Endodermal cell (in vitro differentiated cells): ENCODE measurements around the gene UTP20. TPM values are rescaled to one million over a fixed set of nuclear protein-coding genes. Genes with fewer than 3 reads are reported as not detected.
A peak's percentile ranks its signal among the peaks of the same experiment; 100 is the strongest.
"Not testable (repeated sequence)": the region's sequence is repeated elsewhere in the genome, so short reads cannot be mapped to it uniquely, and the experiment has no call there.

Experiments
- DNase-seq: peaks from one replicate; pipeline ENCODE4 v3.0.0-alpha.2; 2017
- H3K27ac ChIP-seq: 2 replicates; pipeline ENCODE4 v1.5.1; 2013; ENCODE audit warnings: mild to moderate bottlenecking, low read depth, low read length, moderate library complexity
- H3K27me3 ChIP-seq: 2 replicates; pipeline ENCODE4 v1.6.1; 2013; ENCODE audit warnings: mild to moderate bottlenecking, low read length, moderate library complexity; ENCODE audit not compliant: insufficient read depth, control insufficient read depth, poor library complexity, severe bottlenecking
- H3K36me3 ChIP-seq: 2 replicates; pipeline ENCODE4 v1.7.0; 2013; ENCODE audit warnings: mild to moderate bottlenecking, low read length, moderate library complexity; ENCODE audit not compliant: control insufficient read depth, insufficient read depth
- H3K4me1 ChIP-seq: one replicate; pipeline ENCODE4 v1.7.0; 2013; ENCODE audit warnings: low read length; ENCODE audit not compliant: control insufficient read depth, insufficient read depth
- H3K4me3 ChIP-seq: 2 replicates; pipeline ENCODE4 v1.5.1; 2013; ENCODE audit warnings: mild to moderate bottlenecking, low read length, moderate library complexity
- H3K9ac ChIP-seq: 2 replicates; pipeline ENCODE4 v1.6.1; 2013; ENCODE audit warnings: mild to moderate bottlenecking, low read length, moderate library complexity; ENCODE audit not compliant: poor library complexity, severe bottlenecking; ENCODE audit errors: extremely low read depth
- H3K9me3 ChIP-seq: 2 replicates; pipeline ENCODE4 v1.6.1; 2013; ENCODE audit warnings: mild to moderate bottlenecking, low read length, moderate library complexity; ENCODE audit not compliant: control insufficient read depth
- H3K27ac Mint-ChIP-seq: 2 replicates; pipeline ENCODE4 v1.8.0; 2020; ENCODE audit warnings: mixed read lengths
- H3K27me3 Mint-ChIP-seq: 2 replicates; pipeline ENCODE4 v1.8.0; 2021; ENCODE audit warnings: mild to moderate bottlenecking, mixed read lengths; ENCODE audit not compliant: insufficient read depth
- H3K36me3 Mint-ChIP-seq: 2 replicates; pipeline ENCODE4 v1.8.0; 2020; ENCODE audit warnings: low read depth, mixed read lengths
- H3K4me1 Mint-ChIP-seq: 2 replicates; pipeline ENCODE4 v1.8.0; 2020; ENCODE audit warnings: mixed read lengths
- H3K4me3 Mint-ChIP-seq: 2 replicates; pipeline ENCODE4 v1.8.0; 2020; ENCODE audit warnings: mild to moderate bottlenecking, moderate library complexity, mixed read lengths
- H3K9me3 Mint-ChIP-seq: 2 replicates; pipeline ENCODE4 v1.8.0; 2020; ENCODE audit warnings: mild to moderate bottlenecking, mixed read lengths
- whole genome bisulfite sequencing, 2 experiments: methylation state at CpG; one replicate each; pipeline versions ENCODE4 v1.1.5 to v1.1.7; 2013; ENCODE audit warnings: missing lambda C conversion rate in 2 of 2, mixed read lengths in 1 of 2; ENCODE audit not compliant: insufficient coverage in 1 of 2, insufficient read length in 1 of 2; 5-methylcytosine and 5-hydroxymethylcytosine counted together
- total RNA-seq, 2 donors: library from RNA; stranded (reverse); fragmentation: NEBNext Ultra II Directional in 1 of 2; extraction: Animal tissue kit (Norgen Biotek cat#: 25700) in 1 of 2; gene quantifications; 2 replicates in 1 of 2; 3 replicates in 1 of 2; pipeline ENCODE4 v1.2.1, GENCODE V29; 2021
- TF ChIP-seq, protein P1 (sequence below): fragments of 200-600 bp; sonication (generic); conservative IDR thresholded peaks from 2 replicates; pipeline ENCODE4 v1.5.0; 2021; ENCODE audit warnings: antibody characterized with exemption, mild to moderate bottlenecking

The UTP20 gene
- total RNA-seq, 2 donors from 2014 or later, result 22.1 to 29.1 TPM

DNA sequence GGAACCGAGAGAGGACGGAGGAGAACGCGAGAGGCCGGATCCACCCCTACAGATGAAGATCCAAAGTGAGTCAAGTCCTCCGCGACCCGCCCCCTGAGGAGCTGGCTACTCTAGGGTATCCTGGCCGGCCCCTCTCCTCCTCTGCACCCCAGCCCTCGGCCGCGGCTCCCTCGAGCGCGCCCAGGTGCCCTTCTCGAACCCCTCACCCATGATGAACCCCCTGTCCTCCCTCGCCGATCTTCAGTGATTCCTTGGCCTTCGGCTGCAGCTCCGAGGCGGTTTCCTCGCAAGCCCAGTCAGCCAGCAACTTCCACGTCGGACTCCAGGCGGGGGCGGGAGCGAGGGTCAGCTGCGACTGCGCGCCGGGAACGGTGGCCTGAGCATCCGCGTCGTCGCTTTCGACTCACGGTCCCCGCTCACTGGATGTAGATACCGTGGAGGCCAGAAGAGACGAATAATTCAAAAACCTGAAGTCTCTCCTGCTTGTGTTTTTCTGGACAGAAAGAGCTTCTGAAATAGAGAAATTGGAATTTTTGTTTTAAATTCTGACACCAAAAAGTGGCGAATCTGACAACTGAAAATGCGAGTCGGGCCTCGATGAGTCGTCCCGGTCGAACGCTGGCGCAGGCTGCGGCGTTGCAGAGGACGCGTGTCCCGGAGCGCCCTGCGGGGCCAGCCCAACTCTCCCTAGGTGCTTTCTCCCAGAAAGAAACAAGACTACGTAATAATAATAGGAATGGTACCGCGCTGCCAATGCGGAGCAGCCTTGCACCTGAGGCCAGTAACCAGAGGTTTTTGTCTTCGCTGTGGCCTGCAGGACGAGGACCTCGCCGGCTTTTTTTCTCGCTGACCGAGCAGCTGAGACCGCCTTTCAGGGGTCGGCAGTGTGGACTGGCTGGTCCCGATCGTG, 127.8 kb downstream of the UTP20 start, which contains the start of gene ARL1:
TSS of gene ARL1 (minus strand) at position 337 of the 910 bp plus-strand sequence. CDS start at position 210, 127 bp downstream.
- H3K4me3 Mint-ChIP-seq, result peak within 1 kb of the TSS; percentile 96
- peak; percentile 95 for DNase-seq
- H3K27me3 Mint-ChIP-seq, result peaks cover 6% of the 10 kb centered on the region
- 0% methylated on average over 25 to 71 of the region's 71 CpGs for WGBS, 2 experiments
- Histone ChIP-seq H3K4me1 (peaks cover 4% of the 10 kb centered on the region), H3K27ac (peak within 1 kb of the TSS; percentile 95), H3K4me3 (peak within 1 kb of the TSS; percentile 92), H3K36me3 (peaks cover 8% of the 10 kb centered on the region), H3K9me3 (no peaks in the 10 kb centered on the region), H3K27me3 (peaks cover 10% of the 10 kb centered on the region), H3K9ac (peak within 1 kb of the TSS; percentile 87)
- peaks cover 8% of the 10 kb centered on the region for H3K36me3 Mint-ChIP-seq
- no peaks in the 10 kb centered on the region for H3K9me3 Mint-ChIP-seq
- TF ChIP-seq, protein P1, sequence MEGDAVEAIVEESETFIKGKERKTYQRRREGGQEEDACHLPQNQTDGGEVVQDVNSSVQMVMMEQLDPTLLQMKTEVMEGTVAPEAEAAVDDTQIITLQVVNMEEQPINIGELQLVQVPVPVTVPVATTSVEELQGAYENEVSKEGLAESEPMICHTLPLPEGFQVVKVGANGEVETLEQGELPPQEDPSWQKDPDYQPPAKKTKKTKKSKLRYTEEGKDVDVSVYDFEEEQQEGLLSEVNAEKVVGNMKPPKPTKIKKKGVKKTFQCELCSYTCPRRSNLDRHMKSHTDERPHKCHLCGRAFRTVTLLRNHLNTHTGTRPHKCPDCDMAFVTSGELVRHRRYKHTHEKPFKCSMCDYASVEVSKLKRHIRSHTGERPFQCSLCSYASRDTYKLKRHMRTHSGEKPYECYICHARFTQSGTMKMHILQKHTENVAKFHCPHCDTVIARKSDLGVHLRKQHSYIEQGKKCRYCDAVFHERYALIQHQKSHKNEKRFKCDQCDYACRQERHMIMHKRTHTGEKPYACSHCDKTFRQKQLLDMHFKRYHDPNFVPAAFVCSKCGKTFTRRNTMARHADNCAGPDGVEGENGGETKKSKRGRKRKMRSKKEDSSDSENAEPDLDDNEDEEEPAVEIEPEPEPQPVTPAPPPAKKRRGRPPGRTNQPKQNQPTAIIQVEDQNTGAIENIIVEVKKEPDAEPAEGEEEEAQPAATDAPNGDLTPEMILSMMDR, result no peak
- H3K27ac Mint-ChIP-seq, result peak within 1 kb of the TSS; percentile 97
- peaks cover 4% of the 10 kb centered on the region for H3K4me1 Mint-ChIP-seq

GRCh38 chr12:101410169-101410568, 130.3 kb downstream of the UTP20 start:
- WGBS, 2 experiments, result 89% methylated on average over 8 of the region's 8 CpGs
- not testable (repeated sequence) for H3K36me3 Mint-ChIP-seq, H3K9me3 ChIP-seq, H3K4me1 Mint-ChIP-seq, H3K9ac ChIP-seq, H3K27ac Mint-ChIP-seq, H3K9me3 Mint-ChIP-seq, DNase-seq, H3K4me1 ChIP-seq, H3K27ac ChIP-seq, H3K36me3 ChIP-seq, H3K4me3 ChIP-seq, H3K27me3 Mint-ChIP-seq, H3K4me3 Mint-ChIP-seq
- H3K27me3 ChIP-seq, result peaks cover 10% of the 10 kb centered on the region

- Mint-ChIP-seq H3K27me3 (peaks cover 8% of the 10 kb centered on the region), H3K27ac (no peak overlapping the region), H3K4me3 (no peak overlapping the region), H3K4me1 (no peaks in the 10 kb centered on the region), H3K9me3 (no peaks in the 10 kb centered on the region), H3K36me3 (no peaks in the 10 kb centered on the region)
- peaks cover 10% of the 10 kb centered on the region for H3K27me3 ChIP-seq
- peak; percentile 74 for DNase-seq
- H3K4me3 ChIP-seq, result no peak overlapping the region
- H3K27ac ChIP-seq, result no peak overlapping the region
- no peaks in the 10 kb centered on the region for H3K9me3 ChIP-seq
- WGBS, 2 experiments, result 36% methylated on average over 2 of the region's 2 CpGs; no CpG with 5 or more reads in 1 of the 2 experiments
- H3K4me1 ChIP-seq, result no peaks in the 10 kb centered on the region
- H3K9ac ChIP-seq, result no peak overlapping the region
- H3K36me3 ChIP-seq, result no peaks in the 10 kb centered on the region
- TF ChIP-seq, protein P1, result peak; percentile 79
Measured at GRCh38 chr12:101414533-101415119, 134.7 kb downstream of the UTP20 start.
